Keratinocyte (primary cell): Measurements from ENCODE around the gene TGFBR1. TPM values are rescaled to one million over a fixed set of nuclear protein-coding genes. Genes with fewer than 3 reads are reported as not detected.
A peak's percentile ranks its signal among the peaks of the same experiment; 100 is the strongest.

ENCODE experiments used
- DNase-seq: peaks from one replicate; pipeline ENCODE4 v3.0.0-alpha.2; 2011; ENCODE audit warnings: low read depth, missing footprints, low spot score
- FAIRE-seq: peaks from 2 replicates; lab custom pipeline; 2011; peaks lifted over from hg19 to GRCh38; lab: Jason Lieb, UNC
- H2AFZ ChIP-seq: 2 replicates; pipeline ENCODE4 v1.6.0; 2012; ENCODE audit warnings: low read length, control low read depth, inconsistent platforms; ENCODE audit not compliant: control insufficient read depth
- H3K27ac ChIP-seq: 2 replicates; pipeline ENCODE4 v1.5.1; 2011; ENCODE audit warnings: low read length; ENCODE audit not compliant: control insufficient read depth, insufficient read depth
- H3K27me3 ChIP-seq: 3 replicates; pipeline ENCODE4 v1.6.0; 2011; ENCODE audit warnings: low read length; ENCODE audit not compliant: control insufficient read depth, insufficient read depth; ENCODE audit errors: extremely low read depth
- H3K36me3 ChIP-seq, 2 experiments: 2 replicates in 1 of 2; 3 replicates in 1 of 2; pipeline ENCODE4 v1.5.1; 2011; ENCODE audit warnings: low read length in 2 of 2, mild to moderate bottlenecking in 1 of 2; ENCODE audit not compliant: control insufficient read depth in 2 of 2, insufficient read depth in 2 of 2; ENCODE audit errors: extremely low read depth in 1 of 2
- H3K4me1 ChIP-seq: 3 replicates; pipeline ENCODE4 v1.5.1; 2011; ENCODE audit warnings: low read length; ENCODE audit not compliant: control insufficient read depth, insufficient read depth; ENCODE audit errors: extremely low read depth
- H3K4me2 ChIP-seq: 3 replicates; pipeline ENCODE4 v1.6.0; 2011; ENCODE audit warnings: low read depth, low read length; ENCODE audit not compliant: control insufficient read depth, insufficient read depth; ENCODE audit errors: extremely low read depth
- H3K4me3 ChIP-seq, 3 experiments: fragments of 200-600 bp in 1 of 3; sonication (generic) in 1 of 3; 2 replicates in 2 of 3; 3 replicates in 1 of 3; pipeline ENCODE4 v1.5.1; 2011 to 2016; ENCODE audit warnings: low read length in 3 of 3, mild to moderate bottlenecking in 3 of 3, control low read depth in 2 of 3, inconsistent platforms in 1 of 3, low read depth in 1 of 3, mixed read lengths in 1 of 3, mixed run types in 1 of 3, moderate library complexity in 1 of 3; ENCODE audit not compliant: control insufficient read depth in 2 of 3, insufficient read depth in 2 of 3; ENCODE audit errors: extremely low read depth in 1 of 3
- H3K79me2 ChIP-seq: 2 replicates; pipeline ENCODE4 v1.6.0; 2012; ENCODE audit warnings: low read length; ENCODE audit not compliant: control insufficient read depth, insufficient read depth
- H3K9ac ChIP-seq: 3 replicates; pipeline ENCODE4 v1.6.0; 2011; ENCODE audit warnings: low read length; ENCODE audit not compliant: control insufficient read depth, insufficient read depth; ENCODE audit errors: extremely low read depth
- H3K9me1 ChIP-seq: 3 replicates; pipeline ENCODE4 v1.6.0; 2011; ENCODE audit warnings: low read length; ENCODE audit not compliant: control insufficient read depth, insufficient read depth; ENCODE audit errors: extremely low read depth
- H3K9me3 ChIP-seq: 2 replicates; pipeline ENCODE4 v1.5.1; 2012; ENCODE audit warnings: low read depth, low read length; ENCODE audit not compliant: control insufficient read depth
- H4K20me1 ChIP-seq: 3 replicates; pipeline ENCODE4 v1.6.0; 2011; ENCODE audit warnings: low read length; ENCODE audit not compliant: control insufficient read depth, insufficient read depth; ENCODE audit errors: extremely low read depth
- CTCF ChIP-seq, 3 experiments: IDR thresholded peaks in 1 of 3; conservative IDR thresholded peaks in 1 of 3; optimal IDR thresholded peaks in 1 of 3; 2 replicates in 2 of 3; 3 replicates in 1 of 3; pipeline versions ENCODE3 to v1.5.1; 2011; ENCODE audit warnings: low read length in 3 of 3, mild to moderate bottlenecking in 3 of 3, moderate library complexity in 2 of 3, control low read depth in 1 of 3, inconsistent platforms in 1 of 3; ENCODE audit not compliant: insufficient read depth in 2 of 3; ENCODE audit errors: extremely low read depth in 1 of 3
- EZH2 ChIP-seq: IDR thresholded peaks from one replicate; pipeline ENCODE4 v1.6.1; 2012; ENCODE audit warnings: inconsistent platforms, mild to moderate bottlenecking, low read length, moderate library complexity
- dilution Hi-C: fragments of 300-500 bp; cut with MboI; formaldehyde crosslinking; loops from one replicate; pipeline ENCODE4 v1.7.0; 2020; ENCODE audit warnings: low sequenced_read_pairs; ENCODE audit not compliant: extremely low pct_ligation_motif_present
- polyA plus RNA-seq, 5 experiments: library from polyadenylated mRNA; depleted of rRNA in 3 of 5; stranded (reverse) in 3 of 5; stranded (forward) in 1 of 5; unstranded in 1 of 5; fragments of >200 nt; gene quantifications; 1 replicate in 1 of 5; 2 replicates in 3 of 5; 3 replicates in 1 of 5; pipeline versions ENCODE4 v1.2.1 to v1.2.3, GENCODE V29; 2011 to 2012; ENCODE audit warnings: missing spikeins in 2 of 5, low read depth in 1 of 5, low replicate concordance in 1 of 5

Gene TGFBR1
- polyA plus RNA-seq, 1 donor (not counting 4 experiments of a cell fraction or from before 2014, with no cell fraction given), result 55.0 TPM

GRCh38 chr9:99184475-99185347, 79.8 kb downstream of the TGFBR1 start:
- H3K9ac ChIP-seq, result no peak overlapping the region
- no peaks in the 10 kb centered on the region for H3K9me3 ChIP-seq
- no peaks in the 10 kb centered on the region for H4K20me1 ChIP-seq

GRCh38 chr9:99185348-99185632, 80.4 kb downstream of the TGFBR1 start:
- Histone ChIP-seq H3K9me1 (no peaks in the 10 kb centered on the region), H3K4me2 (no peak overlapping the region), H2AFZ (no peak overlapping the region), H3K9ac (no peak overlapping the region), H3K4me3 (no peak overlapping the region), H3K36me3 (no peaks in the 10 kb centered on the region), H3K4me1 (peaks cover 2% of the 10 kb centered on the region), H4K20me1 (no peaks in the 10 kb centered on the region), H3K27ac (no peak overlapping the region), H3K27me3 (peaks cover 10% of the 10 kb centered on the region), H3K79me2 (no peaks in the 10 kb centered on the region), H3K9me3 (no peaks in the 10 kb centered on the region)
- DNase-seq (no peak), FAIRE-seq (no peak)
- dilution Hi-C loops, result no loop called here
- TF ChIP-seq EZH2, result no peak
- no peak for TF ChIP-seq CTCF (optimal IDR thresholded peaks at IDR 0.05 in 1 of 3, IDR thresholded peaks at IDR 0.05 in 1 of 3, conservative IDR thresholded peaks at IDR 0.05 in 1 of 3; ENCODE audit: extremely low read depth in 1 of 3, insufficient read depth in 2 of 3, low read length in 3 of 3)

More at GRCh38 chr9:99184475-99185347, 79.8 kb downstream of the TGFBR1 start:
- Histone ChIP-seq H3K4me1 (peaks cover 2% of the 10 kb centered on the region), H3K79me2 (no peaks in the 10 kb centered on the region), H2AFZ (peak overlapping the region; percentile 43), H3K27me3 (peaks cover 10% of the 10 kb centered on the region), H3K4me2 (peak overlapping the region; percentile 39), H3K9me1 (no peaks in the 10 kb centered on the region), H3K36me3 (no peaks in the 10 kb centered on the region), H3K4me3 (no peak overlapping the region), H3K27ac (no peak overlapping the region)
- DNase-seq (peak; percentile 75), FAIRE-seq (peak; percentile 77)
- dilution Hi-C loops, result no loop called here
- TF ChIP-seq CTCF (optimal IDR thresholded peaks at IDR 0.05 in 1 of 3, IDR thresholded peaks at IDR 0.05 in 1 of 3, conservative IDR thresholded peaks at IDR 0.05 in 1 of 3; ENCODE audit: extremely low read depth in 1 of 3, insufficient read depth in 2 of 3, low read length in 3 of 3) (peak; percentile 88 to 96 (median 92)), EZH2 (no peak)
